ENCODE measurements around the gene ZBTB4.

GRCh38 chr17:7432296-7432695, 47.1 kb downstream of the ZBTB4 start:
- TF ChIP-seq, protein P1, sequence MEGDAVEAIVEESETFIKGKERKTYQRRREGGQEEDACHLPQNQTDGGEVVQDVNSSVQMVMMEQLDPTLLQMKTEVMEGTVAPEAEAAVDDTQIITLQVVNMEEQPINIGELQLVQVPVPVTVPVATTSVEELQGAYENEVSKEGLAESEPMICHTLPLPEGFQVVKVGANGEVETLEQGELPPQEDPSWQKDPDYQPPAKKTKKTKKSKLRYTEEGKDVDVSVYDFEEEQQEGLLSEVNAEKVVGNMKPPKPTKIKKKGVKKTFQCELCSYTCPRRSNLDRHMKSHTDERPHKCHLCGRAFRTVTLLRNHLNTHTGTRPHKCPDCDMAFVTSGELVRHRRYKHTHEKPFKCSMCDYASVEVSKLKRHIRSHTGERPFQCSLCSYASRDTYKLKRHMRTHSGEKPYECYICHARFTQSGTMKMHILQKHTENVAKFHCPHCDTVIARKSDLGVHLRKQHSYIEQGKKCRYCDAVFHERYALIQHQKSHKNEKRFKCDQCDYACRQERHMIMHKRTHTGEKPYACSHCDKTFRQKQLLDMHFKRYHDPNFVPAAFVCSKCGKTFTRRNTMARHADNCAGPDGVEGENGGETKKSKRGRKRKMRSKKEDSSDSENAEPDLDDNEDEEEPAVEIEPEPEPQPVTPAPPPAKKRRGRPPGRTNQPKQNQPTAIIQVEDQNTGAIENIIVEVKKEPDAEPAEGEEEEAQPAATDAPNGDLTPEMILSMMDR (IDR thresholded peaks at IDR 0.05) = no peak
- TF ChIP-seq POLR2A (IDR thresholded peaks at IDR 0.05) = no peak

All from uterus (tissue), 2 donors.